Measurements from ENCODE around the gene ASAP2.

- TF ChIP-seq CTCF (conservative IDR thresholded peaks at IDR 0.05; ENCODE audit: low read depth, low read length) (no peak), EZH2phosphoT487 (IDR thresholded peaks at IDR 0.05; ENCODE audit: borderline replicate concordance, low read length) (no peak), EZH2 (IDR thresholded peaks at IDR 0.05; ENCODE audit: low read length, unreplicated experiment) (no peak)
Observed at GRCh38 chr2:9226458-9227380, 20.1 kb downstream of the ASAP2 start.
